Keratinocyte (primary cell): ENCODE data around the gene MRPS7.

ENCODE experiments used
- EZH2 ChIP-seq: IDR thresholded peaks from one replicate; pipeline ENCODE4 v1.6.1; 2012; ENCODE audit warnings: inconsistent platforms, mild to moderate bottlenecking, low read length, moderate library complexity
- TF ChIP-seq, protein P1 (sequence below), 3 experiments: IDR thresholded peaks in 1 of 3; conservative IDR thresholded peaks in 1 of 3; optimal IDR thresholded peaks in 1 of 3; 2 replicates in 2 of 3; 3 replicates in 1 of 3; pipeline versions ENCODE3 to v1.5.1; 2011; ENCODE audit warnings: low read length in 3 of 3, mild to moderate bottlenecking in 3 of 3, moderate library complexity in 2 of 3, control low read depth in 1 of 3, inconsistent platforms in 1 of 3; ENCODE audit not compliant: insufficient read depth in 2 of 3; ENCODE audit errors: extremely low read depth in 1 of 3

DNA sequence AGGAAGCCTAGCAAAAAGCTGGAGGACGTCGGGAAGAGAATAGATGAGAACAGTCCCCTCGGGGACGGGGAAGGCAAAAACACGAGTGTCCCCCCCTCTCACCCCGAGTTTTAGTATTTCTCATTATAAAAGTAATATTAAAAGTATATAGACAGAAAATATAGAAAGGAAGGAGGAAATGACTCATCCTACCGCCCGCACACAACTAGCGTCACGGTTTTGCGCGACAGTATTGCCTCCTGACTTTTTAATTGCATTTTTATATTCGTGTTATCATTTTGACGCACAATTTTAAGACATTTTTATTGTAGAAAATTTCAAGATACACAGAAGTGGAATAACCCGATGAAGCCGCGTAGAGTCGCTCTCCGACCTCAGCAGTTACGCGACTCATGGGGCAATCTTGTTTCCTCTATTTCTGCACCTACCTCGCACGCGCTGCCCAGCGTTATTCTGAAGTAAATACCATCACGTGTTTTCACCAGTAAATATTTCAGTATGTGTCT is 28.2 kb downstream of the MRPS7 start:
- TF ChIP-seq, protein P1, sequence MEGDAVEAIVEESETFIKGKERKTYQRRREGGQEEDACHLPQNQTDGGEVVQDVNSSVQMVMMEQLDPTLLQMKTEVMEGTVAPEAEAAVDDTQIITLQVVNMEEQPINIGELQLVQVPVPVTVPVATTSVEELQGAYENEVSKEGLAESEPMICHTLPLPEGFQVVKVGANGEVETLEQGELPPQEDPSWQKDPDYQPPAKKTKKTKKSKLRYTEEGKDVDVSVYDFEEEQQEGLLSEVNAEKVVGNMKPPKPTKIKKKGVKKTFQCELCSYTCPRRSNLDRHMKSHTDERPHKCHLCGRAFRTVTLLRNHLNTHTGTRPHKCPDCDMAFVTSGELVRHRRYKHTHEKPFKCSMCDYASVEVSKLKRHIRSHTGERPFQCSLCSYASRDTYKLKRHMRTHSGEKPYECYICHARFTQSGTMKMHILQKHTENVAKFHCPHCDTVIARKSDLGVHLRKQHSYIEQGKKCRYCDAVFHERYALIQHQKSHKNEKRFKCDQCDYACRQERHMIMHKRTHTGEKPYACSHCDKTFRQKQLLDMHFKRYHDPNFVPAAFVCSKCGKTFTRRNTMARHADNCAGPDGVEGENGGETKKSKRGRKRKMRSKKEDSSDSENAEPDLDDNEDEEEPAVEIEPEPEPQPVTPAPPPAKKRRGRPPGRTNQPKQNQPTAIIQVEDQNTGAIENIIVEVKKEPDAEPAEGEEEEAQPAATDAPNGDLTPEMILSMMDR (optimal IDR thresholded peaks at IDR 0.05 in 1 of 3, IDR thresholded peaks at IDR 0.05 in 1 of 3, conservative IDR thresholded peaks at IDR 0.05 in 1 of 3; ENCODE audit: extremely low read depth in 1 of 3, insufficient read depth in 2 of 3, low read length in 3 of 3), result peak in 1 of 3 experiments; percentile 32
- TF ChIP-seq EZH2, result no peak
